ENCODE measurements around the gene AMER2. TPM values are rescaled to one million over a fixed set of nuclear protein-coding genes. Genes with fewer than 3 reads are reported as not detected.

Gene AMER2
- total RNA-seq, 2 donors from 2014 or later: 0.18 to 0.34 TPM

GRCh38 chr13:25192936-25193335 lies 20.8 kb upstream of the AMER2 start:
- DNase-seq (ENCODE audit: low spot score): no peak
- intact Hi-C loops (cut with DNase I): no loop called here
- Histone ChIP-seq H3K27ac (no peak overlapping the region), H3K27me3 (replicated peaks; ENCODE audit: insufficient read depth) (peaks cover 1% of the 10 kb centered on the region), H3K36me3 (no peaks in the 10 kb centered on the region), H3K9me3 (no peaks in the 10 kb centered on the region), H3K4me1 (replicated peaks) (no peaks in the 10 kb centered on the region), H3K4me3 (no peak overlapping the region)
- TF ChIP-seq POLR2AphosphoS5 (IDR thresholded peaks at IDR 0.05) (no peak), POLR2A (IDR thresholded peaks at IDR 0.05) (no peak), CTCF (IDR thresholded peaks at IDR 0.05) (no peak)
- 64% methylated on average over 8 of the region's 8 CpGs for WGBS

- 86% methylated on average over 8 of the region's 8 CpGs for WGBS
- H3K27ac ChIP-seq: no peak overlapping the region
- no peak overlapping the region for H3K4me3 ChIP-seq
- intact Hi-C loops (cut with DNase I): no loop called here
- TF ChIP-seq CTCF (IDR thresholded peaks at IDR 0.05): no peak
- no peak for TF ChIP-seq POLR2AphosphoS5 (IDR thresholded peaks at IDR 0.05)
- TF ChIP-seq POLR2A (IDR thresholded peaks at IDR 0.05): no peak
- no peaks in the 10 kb centered on the region for H3K36me3 ChIP-seq
- DNase-seq (ENCODE audit: low spot score): no peak
- peaks cover 1% of the 10 kb centered on the region for H3K27me3 ChIP-seq (replicated peaks; ENCODE audit: insufficient read depth)
- H3K4me1 ChIP-seq (replicated peaks): no peaks in the 10 kb centered on the region
- no peaks in the 10 kb centered on the region for H3K9me3 ChIP-seq
Measured at GRCh38 chr13:25192489-25192888, 20.4 kb upstream of the AMER2 start.

- Histone ChIP-seq H3K27ac (no peak overlapping the region), H3K36me3 (no peaks in the 10 kb centered on the region), H3K4me1 (replicated peaks) (no peaks in the 10 kb centered on the region), H3K9me3 (no peaks in the 10 kb centered on the region), H3K27me3 (replicated peaks; ENCODE audit: insufficient read depth) (peaks cover 1% of the 10 kb centered on the region), H3K4me3 (no peak overlapping the region)
- DNase-seq (ENCODE audit: low spot score): no peak
- intact Hi-C loops (cut with DNase I): no loop called here
- TF ChIP-seq POLR2A (IDR thresholded peaks at IDR 0.05) (no peak), CTCF (IDR thresholded peaks at IDR 0.05) (no peak), POLR2AphosphoS5 (IDR thresholded peaks at IDR 0.05) (no peak)
- 86% methylated on average over 2 of the region's 2 CpGs for WGBS
Measured at GRCh38 chr13:25192052-25192451, 20.0 kb upstream of the AMER2 start.

GRCh38 chr13:25190771-25191170 lies 18.7 kb upstream of the AMER2 start:
- 74% methylated on average over 4 of the region's 4 CpGs for WGBS
- no peaks in the 10 kb centered on the region for H3K4me1 ChIP-seq (replicated peaks)
- no peak for DNase-seq (ENCODE audit: low spot score)
- H3K4me3 ChIP-seq: no peak overlapping the region
- no peaks in the 10 kb centered on the region for H3K9me3 ChIP-seq
- H3K27ac ChIP-seq: no peak overlapping the region
- no peak for TF ChIP-seq CTCF (IDR thresholded peaks at IDR 0.05)
- no peak for TF ChIP-seq POLR2A (IDR thresholded peaks at IDR 0.05)
- no peak for TF ChIP-seq POLR2AphosphoS5 (IDR thresholded peaks at IDR 0.05)
- H3K36me3 ChIP-seq: no peaks in the 10 kb centered on the region
- H3K27me3 ChIP-seq (replicated peaks; ENCODE audit: insufficient read depth): peaks cover 1% of the 10 kb centered on the region
- intact Hi-C loops (cut with DNase I): no loop called here

- no peak overlapping the region for H3K27ac ChIP-seq
- no peaks in the 10 kb centered on the region for H3K36me3 ChIP-seq
- WGBS: 47% methylated on average over 5 of the region's 5 CpGs
- no peak overlapping the region for H3K4me3 ChIP-seq
- peaks cover 1% of the 10 kb centered on the region for H3K27me3 ChIP-seq (replicated peaks; ENCODE audit: insufficient read depth)
- no peak for DNase-seq (ENCODE audit: low spot score)
- no peaks in the 10 kb centered on the region for H3K9me3 ChIP-seq
- TF ChIP-seq POLR2AphosphoS5 (IDR thresholded peaks at IDR 0.05) (no peak), POLR2A (IDR thresholded peaks at IDR 0.05) (no peak), CTCF (IDR thresholded peaks at IDR 0.05) (no peak)
- intact Hi-C loops (cut with DNase I): no loop called here
- H3K4me1 ChIP-seq (replicated peaks): no peaks in the 10 kb centered on the region
Measured at GRCh38 chr13:25190256-25190655, 18.2 kb upstream of the AMER2 start.
